ENCODE data around the gene KCNAB3. TPM values are rescaled to one million over a fixed set of nuclear protein-coding genes. Genes with fewer than 3 reads are reported as not detected.

The KCNAB3 gene
- total RNA-seq, 4 donors from 2014 or later: 1.9 to 7.5 (median 2.4) TPM; not detected in 1

- Histone ChIP-seq H3K9me3 (no peaks in the 10 kb centered on the region), H3K27ac (no peak overlapping the region), H3K36me3 (peaks cover 83% of the 10 kb centered on the region), H3K4me3 (no peak overlapping the region), H3K27me3 (no peaks in the 10 kb centered on the region), H3K4me1 (peaks cover 4% of the 10 kb centered on the region)
- WGBS: 90% methylated on average over 13 of the region's 13 CpGs
- DNase-seq (ENCODE audit: low spot score in 2 of 2): no peak
- TF ChIP-seq POLR2A (IDR thresholded peaks at IDR 0.05): no peak
- no peak for TF ChIP-seq EP300 (IDR thresholded peaks at IDR 0.05)
- no peak for TF ChIP-seq POLR2AphosphoS5 (IDR thresholded peaks at IDR 0.05)
- no peak for TF ChIP-seq CTCF (IDR thresholded peaks at IDR 0.05)
Measured at GRCh38 chr17:7897090-7897489, 32.6 kb downstream of the KCNAB3 start.

GRCh38 chr17:7894866-7895265 lies 34.8 kb downstream of the KCNAB3 start:
- Histone ChIP-seq H3K27ac (no peak overlapping the region), H3K27me3 (no peaks in the 10 kb centered on the region), H3K36me3 (peaks cover 78% of the 10 kb centered on the region), H3K4me3 (no peak overlapping the region), H3K9me3 (no peaks in the 10 kb centered on the region), H3K4me1 (peaks cover 8% of the 10 kb centered on the region)
- 85% methylated on average over 8 of the region's 8 CpGs for WGBS
- no peak for DNase-seq (ENCODE audit: low spot score in 2 of 2)
- TF ChIP-seq EP300 (IDR thresholded peaks at IDR 0.05) (no peak), POLR2AphosphoS5 (IDR thresholded peaks at IDR 0.05) (no peak), POLR2A (IDR thresholded peaks at IDR 0.05) (no peak), CTCF (IDR thresholded peaks at IDR 0.05) (no peak)

GRCh38 chr17:7894226-7894625 lies 35.4 kb downstream of the KCNAB3 start:
- Histone ChIP-seq H3K27ac (no peak overlapping the region), H3K4me3 (no peak overlapping the region), H3K9me3 (no peaks in the 10 kb centered on the region), H3K36me3 (peaks cover 72% of the 10 kb centered on the region), H3K27me3 (no peaks in the 10 kb centered on the region), H3K4me1 (peaks cover 14% of the 10 kb centered on the region)
- TF ChIP-seq EP300 (IDR thresholded peaks at IDR 0.05) (no peak), POLR2A (IDR thresholded peaks at IDR 0.05) (no peak), CTCF (IDR thresholded peaks at IDR 0.05) (no peak)
- peak in 1 of 2 donors; percentile 67 for DNase-seq (ENCODE audit: low spot score in 2 of 2)
- 93% methylated on average over 9 of the region's 9 CpGs for WGBS

GRCh38 chr17:7893187-7893880 lies 36.3 kb downstream of the KCNAB3 start:
- no peaks in the 10 kb centered on the region for H3K9me3 ChIP-seq
- DNase-seq (ENCODE audit: low spot score in 2 of 2): no peak
- H3K4me1 ChIP-seq: peaks cover 23% of the 10 kb centered on the region
- H3K27me3 ChIP-seq: no peaks in the 10 kb centered on the region
- TF ChIP-seq EP300 (IDR thresholded peaks at IDR 0.05) (no peak), POLR2A (IDR thresholded peaks at IDR 0.05) (no peak), POLR2AphosphoS5 (IDR thresholded peaks at IDR 0.05) (no peak), CTCF (IDR thresholded peaks at IDR 0.05) (no peak)
- peaks cover 63% of the 10 kb centered on the region for H3K36me3 ChIP-seq
- no peak overlapping the region for H3K4me3 ChIP-seq
- 87% methylated on average over 11 of the region's 15 CpGs for WGBS
- H3K27ac ChIP-seq: no peak overlapping the region

GRCh38 chr17:7889166-7889955 lies 40.3 kb downstream of the KCNAB3 start:
- peak in 1 of 2 donors; percentile 61 for TF ChIP-seq CTCF (IDR thresholded peaks at IDR 0.05)
- TF ChIP-seq EP300 (IDR thresholded peaks at IDR 0.05): no peak
- peak in 2 of 3 donors; percentile 22 to 79 for TF ChIP-seq POLR2AphosphoS5 (IDR thresholded peaks at IDR 0.05)
- H3K4me3 ChIP-seq: peak overlapping the region; percentile 92
- no peaks in the 10 kb centered on the region for H3K9me3 ChIP-seq
- H3K4me1 ChIP-seq: peaks cover 49% of the 10 kb centered on the region
- peak; percentile 97 for DNase-seq (ENCODE audit: low spot score in 2 of 2)
- peaks cover 30% of the 10 kb centered on the region for H3K36me3 ChIP-seq
- WGBS: 21% methylated on average over 11 of the region's 11 CpGs
- H3K27ac ChIP-seq: peak overlapping the region; percentile 91
- no peaks in the 10 kb centered on the region for H3K27me3 ChIP-seq

Data from suprapubic skin (tissue), 4 donors.